ENCODE data around the gene TTR.

DNA sequence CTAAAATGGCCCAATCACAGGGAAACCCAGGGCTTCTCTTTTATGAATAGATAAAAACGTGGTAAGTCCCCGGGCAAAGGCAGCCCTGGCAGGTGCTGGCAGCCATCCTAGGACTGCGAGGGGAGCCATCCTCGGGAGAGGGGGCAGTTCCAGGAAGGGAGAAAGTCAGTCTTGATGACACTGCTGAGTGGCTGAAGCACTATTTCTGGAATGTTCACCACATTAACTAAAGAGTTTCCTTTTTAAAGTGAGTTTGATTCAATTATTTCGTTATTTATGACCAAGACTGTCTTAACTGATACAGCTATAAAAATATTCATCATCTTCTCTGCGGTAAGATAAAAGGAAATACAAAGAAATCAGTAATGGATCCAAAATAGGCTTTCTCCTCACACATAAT, 20.4 kb downstream of the TTR start:
- TF ChIP-seq CTCF (conservative IDR thresholded peaks at IDR 0.05; ENCODE audit: low read depth, low read length) = no peak
- TF ChIP-seq CEBPB (IDR thresholded peaks at IDR 0.05; ENCODE audit: low read depth, low read length) = no peak
- TF ChIP-seq RAD21 (IDR thresholded peaks at IDR 0.05; ENCODE audit: low read length) = no peak
- TF ChIP-seq POLR2A (IDR thresholded peaks at IDR 0.05; ENCODE audit: low read depth, low read length) = no peak
- TF ChIP-seq CHD1 (IDR thresholded peaks at IDR 0.05; ENCODE audit: low read depth, low read length) = no peak
- no peak for TF ChIP-seq USF2 (IDR thresholded peaks at IDR 0.05; ENCODE audit: low read depth, low read length)
- TF ChIP-seq MAZ (IDR thresholded peaks at IDR 0.05; ENCODE audit: borderline replicate concordance, low read depth, low read length) = no peak
- no peak for TF ChIP-seq MXI1 (IDR thresholded peaks at IDR 0.05; ENCODE audit: borderline replicate concordance, low read depth, low read length)
